Gastrocnemius medialis (tissue), 4 donors: Measurements from ENCODE around the gene PNPO. TPM values are rescaled to one million over a fixed set of nuclear protein-coding genes. Genes with fewer than 3 reads are reported as not detected.

Experiments used
- ATAC-seq, 2 donors: fragments of 150-250 bp; one replicate each; pipeline ENCODE4 v1.9.1; 2016
- DNase-seq, 2 donors: peaks; one replicate each; pipeline ENCODE4 v3.0.0-alpha.2; 2019
- H3K27ac ChIP-seq, 4 donors: fragments of 200-600 bp; sonication (generic); 1 replicate in 1 of 4; 2 replicates in 3 of 4; pipeline ENCODE4 v1.5.1; 2016 to 2018; ENCODE audit warnings: mild to moderate bottlenecking in 2 of 4, moderate library complexity in 1 of 4
- H3K27me3 ChIP-seq, 3 donors: fragments of 200-600 bp; sonication (generic) in 2 of 3; 1 replicate in 1 of 3; 2 replicates in 2 of 3; pipeline versions ENCODE4 v1.5.1 to v1.6.0; 2016 to 2019; ENCODE audit warnings: mild to moderate bottlenecking in 1 of 3, moderate library complexity in 1 of 3
- H3K36me3 ChIP-seq, 2 donors: fragments of 200-600 bp; sonication (generic) in 1 of 2; one replicate each; pipeline ENCODE4 v1.5.1; 2017 to 2018
- H3K4me1 ChIP-seq, 2 donors: fragments of 200-600 bp; sonication (generic) in 1 of 2; one replicate each; pipeline ENCODE4 v1.5.1; 2016 to 2017; ENCODE audit warnings: mild to moderate bottlenecking in 2 of 2
- H3K4me3 ChIP-seq, 4 donors: fragments of 200-600 bp; sonication (generic) in 3 of 4; 1 replicate in 1 of 4; 2 replicates in 3 of 4; pipeline ENCODE4 v1.5.1; 2016 to 2019; ENCODE audit warnings: mild to moderate bottlenecking in 2 of 4
- H3K9me3 ChIP-seq, 3 donors: fragments of 200-600 bp; sonication (generic) in 2 of 3; 1 replicate in 1 of 3; 2 replicates in 2 of 3; pipeline ENCODE4 v1.5.1; 2016 to 2019
- CTCF ChIP-seq, 5 experiments: fragments of 450-650 bp in 3 of 5; fragments of 200-600 bp in 2 of 5; sonication (generic) in 2 of 5; IDR thresholded peaks in 4 of 5; conservative IDR thresholded peaks in 1 of 5; 1 replicate in 4 of 5; 2 replicates in 1 of 5; pipeline ENCODE4 v1.5.1; 2016 to 2019; ENCODE audit warnings: antibody characterized with exemption in 5 of 5, mild to moderate bottlenecking in 3 of 5, moderate library complexity in 3 of 5
- POLR2A ChIP-seq, 2 donors: fragments of 450-650 bp; IDR thresholded peaks; one replicate each; pipeline ENCODE4 v1.6.1; 2017; ENCODE audit warnings: antibody characterized with exemption in 2 of 2, mild to moderate bottlenecking in 2 of 2, moderate library complexity in 2 of 2
- in situ Hi-C, 4 donors: fragments of 200-750 bp; cut with MboI; loops; one replicate each; pipeline versions ENCODE4 v1.15.0 to v1.8.0; 2017; ENCODE audit warnings: low sequenced_read_pairs in 4 of 4
- intact Hi-C: fragments of 100-400 bp; cut with DNase I; formaldehyde crosslinking; loops from one replicate; pipeline ENCODE4 v1.15.1; 2023; ENCODE audit warnings: low total_unique reads
- total RNA-seq, 4 donors: library from RNA; depleted of rRNA; stranded (reverse); fragments of >200 nt; gene quantifications; one replicate each; pipeline versions ENCODE4 v1.1.0 to v1.2.3, GENCODE V29; 2016

PNPO gene
- total RNA-seq, 4 donors from 2014 or later = 27.9 to 64.0 (median 41.5) TPM

GRCh38 chr17:47924785-47925677 lies 16.3 kb upstream of the PNPO start:
- in situ Hi-C loops (no loop called here), intact Hi-C loops (no loop called here)
- DNase-seq = no peak

GRCh38 chr17:47925678-47925988 lies 15.7 kb upstream of the PNPO start:
- H3K27me3 ChIP-seq = no peaks in the 10 kb centered on the region
- ATAC-seq (no peak), DNase-seq (no peak)
- in situ Hi-C loops = no loop called here
- peaks cover 0 to 77% of the 10 kb centered on the region in 2 donors for H3K36me3 ChIP-seq
- no peaks in the 10 kb centered on the region for H3K4me1 ChIP-seq
- no peak overlapping the region for H3K4me3 ChIP-seq
- no peak overlapping the region for H3K27ac ChIP-seq
- intact Hi-C loops = no loop called here
- TF ChIP-seq POLR2A (IDR thresholded peaks at IDR 0.05) = no peak
- TF ChIP-seq CTCF (IDR thresholded peaks at IDR 0.05 in 4 of 5, conservative IDR thresholded peaks at IDR 0.05 in 1 of 5) = no peak
- no peaks in the 10 kb centered on the region for H3K9me3 ChIP-seq

More at GRCh38 chr17:47924785-47925677, 16.3 kb upstream of the PNPO start:
- ATAC-seq = no peak
- H3K27me3 ChIP-seq = no peaks in the 10 kb centered on the region
- H3K4me1 ChIP-seq = no peaks in the 10 kb centered on the region
- TF ChIP-seq CTCF (IDR thresholded peaks at IDR 0.05 in 4 of 5, conservative IDR thresholded peaks at IDR 0.05 in 1 of 5) = no peak
- TF ChIP-seq POLR2A (IDR thresholded peaks at IDR 0.05) = no peak
- no peak overlapping the region for H3K27ac ChIP-seq
- H3K9me3 ChIP-seq = no peaks in the 10 kb centered on the region
- peaks cover 0 to 77% of the 10 kb centered on the region in 2 donors for H3K36me3 ChIP-seq
- H3K4me3 ChIP-seq = no peak overlapping the region

GRCh38 chr17:47927821-47928400 lies 13.5 kb upstream of the PNPO start:
- H3K9me3 ChIP-seq = no peaks in the 10 kb centered on the region
- TF ChIP-seq POLR2A (IDR thresholded peaks at IDR 0.05) = no peak
- no peak for TF ChIP-seq CTCF (IDR thresholded peaks at IDR 0.05 in 4 of 5, conservative IDR thresholded peaks at IDR 0.05 in 1 of 5)
- DNase-seq = no peak
- intact Hi-C loops (no loop called here), in situ Hi-C loops (no loop called here)
- H3K4me3 ChIP-seq = no peak overlapping the region
- no peak for ATAC-seq
- peaks cover 0 to 69% of the 10 kb centered on the region in 2 donors for H3K36me3 ChIP-seq
- H3K27me3 ChIP-seq = no peaks in the 10 kb centered on the region
- no peak overlapping the region for H3K27ac ChIP-seq
- no peaks in the 10 kb centered on the region for H3K4me1 ChIP-seq

GRCh38 chr17:47928415-47928814 lies 13.0 kb upstream of the PNPO start:
- Histone ChIP-seq H3K4me1 (no peaks in the 10 kb centered on the region), H3K9me3 (no peaks in the 10 kb centered on the region), H3K36me3 (peaks cover 0 to 64% of the 10 kb centered on the region in 2 donors), H3K27ac (peak overlapping the region in 2 of 4 donors; percentile 52 to 60), H3K27me3 (no peaks in the 10 kb centered on the region), H3K4me3 (no peak overlapping the region)
- in situ Hi-C loops (no loop called here), intact Hi-C loops (no loop called here)
- TF ChIP-seq CTCF (IDR thresholded peaks at IDR 0.05 in 4 of 5, conservative IDR thresholded peaks at IDR 0.05 in 1 of 5) (no peak), POLR2A (IDR thresholded peaks at IDR 0.05) (no peak)
- ATAC-seq = no peak
- DNase-seq = no peak
